HG03139 (cell line): Measurements from ENCODE around the gene SLC22A13.
"Not testable (repeated sequence)": the region's sequence is repeated elsewhere in the genome, so short reads cannot be mapped to it uniquely, and the experiment has no call there.

Experiments
- ATAC-seq: cut with Tn5 transposase; IDR thresholded peaks from one replicate; pipeline ENCODE4 v1.9.1; 2021; ENCODE audit not compliant: unreplicated experiment

SLC22A13 gene

DNA sequence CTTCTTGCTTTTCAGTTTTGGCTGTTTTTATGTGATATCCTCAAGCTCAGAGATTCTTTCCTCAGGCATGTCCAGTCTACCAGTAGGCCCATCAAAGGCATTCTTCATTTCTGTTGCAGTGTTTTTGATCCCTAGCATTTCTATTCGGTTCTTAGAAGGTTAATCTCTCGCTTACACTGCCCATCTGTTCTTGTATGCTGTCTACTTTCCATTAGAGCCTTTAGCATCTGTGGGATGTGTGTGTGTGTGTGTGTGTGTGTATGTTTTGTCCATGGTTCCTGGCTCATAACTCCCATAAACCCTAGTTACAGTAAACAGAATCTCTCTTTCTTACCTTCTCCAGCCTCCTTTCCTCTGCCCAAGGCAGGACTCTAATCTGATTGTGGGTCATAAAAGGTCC lies 5.1 kb upstream of the SLC22A13 start:
- no peak for ATAC-seq

DNA sequence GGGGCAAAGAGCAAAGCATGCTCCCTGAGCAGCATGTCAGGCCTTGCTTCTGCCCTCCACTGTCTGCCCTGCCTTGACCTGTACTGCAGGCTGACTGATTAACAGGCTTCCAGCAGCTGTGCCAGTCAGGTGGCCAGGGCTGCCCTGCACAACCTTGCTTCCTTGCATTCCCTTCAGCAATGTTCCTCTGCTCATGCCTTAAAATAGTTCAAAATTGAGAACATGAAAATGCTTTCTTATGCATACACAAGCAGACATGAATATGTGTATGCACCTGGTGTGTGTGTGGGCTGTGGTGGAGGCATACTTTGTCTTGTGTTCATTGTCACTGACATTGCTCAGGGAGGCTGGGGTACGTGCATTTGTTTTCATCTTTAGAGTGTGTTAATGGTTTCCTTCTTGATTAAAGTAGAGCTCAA lies 1.2 kb upstream of the SLC22A13 start:
- ATAC-seq: no peak

DNA sequence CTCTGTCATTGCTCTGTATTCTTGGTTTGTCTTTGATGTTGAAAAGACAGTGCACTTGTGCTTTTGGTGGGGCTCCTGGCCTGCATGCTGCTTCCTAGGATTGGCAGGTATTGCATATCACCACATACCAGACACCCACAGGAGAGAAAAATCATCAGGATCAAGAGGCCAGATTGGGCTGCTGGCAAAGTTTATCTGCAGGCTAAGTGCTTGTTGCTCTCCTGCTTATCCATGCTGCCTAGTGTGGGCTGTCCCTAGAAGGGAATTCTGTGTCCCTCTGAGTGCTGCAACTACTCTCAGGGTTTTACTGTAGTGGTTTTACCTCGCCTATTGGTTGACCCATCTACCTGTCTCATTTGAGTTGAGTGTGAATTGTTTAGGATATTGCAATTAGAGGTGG lies 833 bp upstream of the SLC22A13 start:
- no peak for ATAC-seq

- no peak for ATAC-seq
Observed at GRCh38 chr3:38266810-38267209, 1.2 kb downstream of the SLC22A13 start.

DNA sequence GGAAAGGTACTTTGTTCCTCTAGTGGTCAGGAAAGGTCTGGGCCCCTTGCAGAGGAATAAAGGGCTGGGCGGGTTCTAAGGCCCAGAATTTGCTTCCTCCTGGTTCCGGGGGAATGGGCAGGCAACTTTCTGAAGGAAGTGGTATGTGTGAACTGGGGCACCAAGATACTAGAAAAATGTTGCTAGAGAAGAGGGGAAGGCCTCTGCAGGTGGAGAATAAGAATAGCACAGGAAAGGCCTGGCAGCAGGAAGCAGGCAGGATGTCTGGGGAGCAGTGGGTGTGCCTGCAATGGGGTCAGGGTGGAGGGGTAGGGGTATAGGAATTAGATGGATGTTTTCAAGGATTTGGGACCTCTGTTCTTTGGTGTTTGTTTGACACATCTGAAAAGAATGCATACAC lies 2.0 kb downstream of the SLC22A13 start:
- ATAC-seq: no peak

DNA sequence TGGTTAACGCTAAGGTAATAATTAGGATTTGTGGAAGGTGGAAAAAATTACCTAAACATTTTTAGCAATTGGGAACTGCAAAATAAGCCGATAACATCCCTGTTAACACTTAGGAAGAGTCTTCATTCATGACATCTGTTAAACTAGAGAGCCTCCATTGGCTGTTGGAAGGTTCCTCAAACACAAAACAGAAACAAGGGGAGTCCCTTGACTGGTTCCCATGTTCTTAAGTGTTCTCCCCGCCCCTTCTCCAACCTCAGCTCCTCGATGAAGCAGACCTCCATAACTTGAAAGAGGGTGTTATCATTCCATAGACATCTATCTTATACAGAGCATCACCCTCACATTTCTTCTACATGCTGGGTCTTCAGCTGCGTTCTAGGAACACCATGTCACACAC lies 2.5 kb downstream of the SLC22A13 start:
- no peak for ATAC-seq

DNA sequence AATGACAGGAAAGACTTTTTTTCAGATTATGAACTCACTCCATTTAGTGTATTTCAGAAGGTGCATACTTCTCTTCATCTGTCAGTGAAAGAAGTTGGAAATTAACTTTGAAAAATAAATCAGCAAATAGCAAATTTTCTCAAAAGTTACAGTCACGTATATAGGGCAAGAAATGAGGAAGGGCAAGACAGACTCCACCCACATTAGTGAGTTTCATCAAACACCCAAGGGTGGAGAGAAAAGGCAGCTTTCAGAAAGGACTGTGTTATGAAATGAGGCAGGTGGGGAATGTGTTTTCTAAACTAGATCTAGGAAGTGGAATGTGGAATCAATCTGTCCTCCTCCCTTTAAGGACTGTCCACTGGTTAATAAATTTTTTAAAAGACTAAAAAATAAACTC lies 2.9 kb downstream of the SLC22A13 start:
- ATAC-seq: no peak

DNA sequence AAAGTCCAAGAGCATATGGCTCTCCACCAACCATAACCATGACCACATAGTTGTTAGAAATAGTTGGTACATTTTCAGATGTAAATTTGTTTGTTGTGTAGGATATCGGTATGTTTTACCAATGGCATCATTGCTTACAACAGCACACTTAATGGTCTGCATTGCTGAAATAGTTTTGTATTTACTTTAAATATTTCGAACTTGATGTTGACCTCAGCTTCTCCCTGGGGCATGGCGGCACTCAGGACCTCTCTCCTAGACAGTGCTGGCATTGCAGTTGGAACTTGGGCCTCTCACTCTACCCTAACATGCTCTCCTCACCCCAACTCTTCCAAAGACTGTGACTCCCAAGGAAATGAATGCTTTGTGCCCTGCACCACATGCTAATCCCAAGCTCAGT lies 5.0 kb downstream of the SLC22A13 start:
- no peak for ATAC-seq

- no peak for ATAC-seq
Observed at GRCh38 chr3:38271553-38271952, 5.9 kb downstream of the SLC22A13 start.

GRCh38 chr3:38274864-38275649 lies 9.4 kb downstream of the SLC22A13 start:
- ATAC-seq: no peak

DNA sequence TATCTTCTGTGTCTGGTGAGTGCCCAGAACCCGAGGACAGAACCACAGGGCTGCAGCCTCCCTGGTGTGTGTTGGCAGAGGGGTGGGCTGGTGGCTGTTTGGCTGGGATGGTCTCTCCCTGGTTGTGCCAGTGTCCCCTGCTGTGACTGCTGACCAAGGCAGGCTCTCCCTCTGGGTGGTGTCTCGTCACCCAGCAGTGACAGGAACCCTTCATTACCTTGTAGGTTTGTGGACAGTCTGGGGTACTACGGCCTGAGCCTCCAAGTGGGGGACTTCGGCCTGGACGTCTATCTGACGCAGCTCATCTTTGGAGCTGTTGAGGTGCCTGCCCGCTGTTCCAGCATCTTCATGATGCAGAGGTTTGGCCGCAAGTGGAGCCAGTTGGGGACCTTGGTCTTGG lies 10.0 kb downstream of the SLC22A13 start:
- no peak for ATAC-seq

GRCh38 chr3:38276081-38276916 lies 10.7 kb downstream of the SLC22A13 start:
- ATAC-seq: no peak

DNA sequence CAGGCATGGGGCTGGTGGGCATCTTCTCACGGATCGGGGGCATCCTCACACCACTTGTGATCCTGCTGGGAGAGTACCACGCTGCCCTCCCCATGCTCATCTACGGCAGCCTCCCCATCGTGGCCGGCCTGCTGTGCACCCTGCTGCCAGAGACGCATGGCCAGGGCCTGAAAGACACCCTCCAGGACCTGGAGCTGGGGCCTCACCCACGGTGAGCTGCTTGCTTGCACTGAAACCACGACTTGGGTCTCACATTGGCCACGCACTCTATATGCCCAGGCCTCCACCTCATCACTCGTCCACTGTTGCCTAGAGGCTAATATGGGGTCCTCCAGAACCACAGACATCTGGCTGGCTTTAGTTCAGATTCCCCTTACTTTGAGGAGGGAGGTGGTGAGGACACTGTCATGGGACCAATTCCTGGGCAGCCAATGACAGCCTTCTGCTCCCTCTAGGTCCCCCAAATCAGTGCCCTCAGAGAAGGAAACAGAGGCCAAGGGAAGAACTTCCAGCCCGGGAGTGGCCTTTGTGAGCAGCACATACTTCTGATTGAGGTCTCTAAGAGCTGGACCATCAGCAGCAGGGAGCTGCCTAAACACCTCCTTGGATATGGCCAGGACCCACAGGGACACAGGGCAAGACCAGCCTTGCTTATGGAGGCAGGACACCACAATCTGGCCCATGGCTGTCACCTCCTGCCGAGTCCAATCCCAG lies 11.5 kb downstream of the SLC22A13 start:
- no peak for ATAC-seq

GRCh38 chr3:38278841-38279240 lies 13.2 kb downstream of the SLC22A13 start:
- no peak for ATAC-seq

- no peak for ATAC-seq
Observed at GRCh38 chr3:38281895-38282686, 16.5 kb downstream of the SLC22A13 start, which contains the start of gene SLC22A14. SLC22A14 (plus strand) TSS chr3:38282294; CDS start chr3:38306027, 23,733 bp downstream.

DNA sequence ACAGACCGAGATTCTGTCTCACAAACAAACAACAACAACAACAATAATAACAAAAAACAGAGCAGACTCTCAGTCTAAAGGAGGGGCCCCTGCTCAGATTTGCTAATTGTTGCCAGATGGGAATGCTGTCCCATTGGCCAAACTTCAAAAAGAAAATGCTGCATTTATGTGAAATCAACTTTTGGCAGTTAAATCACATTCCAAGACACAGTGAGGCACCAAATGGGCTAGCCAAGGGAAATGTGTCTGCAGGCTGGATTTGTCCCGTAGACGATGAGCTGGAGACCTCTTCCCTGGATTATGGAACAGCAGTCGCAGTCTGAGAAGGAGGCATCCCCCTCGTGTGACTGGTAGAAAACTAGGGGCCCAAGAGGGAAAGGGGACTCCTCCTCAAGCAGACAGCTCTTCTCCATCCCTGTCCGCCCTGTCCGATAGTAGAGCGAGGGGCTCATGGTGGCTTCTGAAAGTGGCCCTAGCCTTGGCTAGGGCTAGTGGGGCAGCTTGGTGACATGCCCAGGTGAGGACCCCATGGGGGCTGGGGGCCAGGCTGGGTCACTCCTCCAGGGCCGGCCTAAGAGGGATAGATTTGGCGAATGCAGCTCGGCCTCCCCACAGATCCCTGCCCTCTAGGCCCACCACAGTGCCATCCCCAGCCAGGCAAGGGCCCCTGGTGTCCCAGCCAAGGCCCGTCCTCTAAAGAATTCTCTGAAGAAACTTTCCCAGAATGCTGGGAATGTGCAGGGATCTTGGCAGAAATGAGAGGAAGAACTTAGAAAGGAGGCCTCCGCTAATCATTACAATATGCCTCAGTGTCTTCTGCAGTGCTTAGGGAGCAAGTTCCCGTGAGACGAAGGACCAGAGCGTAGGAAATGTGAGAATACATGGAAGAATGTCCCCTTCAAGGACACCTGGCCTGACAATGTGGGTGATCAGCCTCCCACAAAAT lies 18.5 kb downstream of the SLC22A13 start:
- ATAC-seq: no peak

DNA sequence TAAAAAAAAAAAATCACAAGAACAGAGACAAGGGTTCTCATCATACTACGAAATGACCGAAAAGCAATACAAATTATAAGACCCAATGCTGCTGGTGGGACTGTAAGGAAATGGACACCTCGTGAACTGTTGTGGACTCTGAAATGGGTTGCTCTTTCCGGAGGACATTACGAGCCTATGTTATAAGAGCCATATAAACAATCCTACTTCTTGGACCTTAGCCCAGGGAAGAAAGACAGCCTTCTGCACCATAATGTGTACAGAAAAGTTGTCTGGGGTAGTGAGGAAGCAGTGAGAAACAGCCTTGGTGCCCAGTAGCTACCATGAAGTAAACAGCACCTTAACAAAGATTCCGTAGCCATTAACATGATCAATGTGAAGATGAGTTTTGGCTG lies 19.1 kb downstream of the SLC22A13 start:
- no peak for ATAC-seq

GRCh38 chr3:38289286-38290217 lies 23.9 kb downstream of the SLC22A13 start:
- ATAC-seq: not testable (repeated sequence)
